ENCODE results near the gene NAV2.

- TF ChIP-seq CTCF (IDR thresholded peaks at IDR 0.05) = no peak
- TF ChIP-seq POLR2A (IDR thresholded peaks at IDR 0.05) = no peak
These were observed 199.7 kb downstream of the NAV2 start for GRCh38 chr11:19912115-19912957.
